Caki2 (cell line): ENCODE data around the gene WDR82. TPM values are rescaled to one million over a fixed set of nuclear protein-coding genes. Genes with fewer than 3 reads are reported as not detected.

ENCODE experiments used
- DNase-seq: peaks from one replicate; pipeline ENCODE4 v3.0.0-alpha.2; 2015; ENCODE audit warnings: low read depth
- in situ Hi-C: cut with HindIII; loops from 2 replicates; pipeline ENCODE4 v1.10.0; 2016; ENCODE audit warnings: low sequenced_read_pairs, low pct_unique_long_range_greater_than_20kb, mixed read lengths
- total RNA-seq: library from RNA; depleted of rRNA; stranded (reverse); fragments of >200 nt; shearing (Covaris generic); gene quantifications from 2 replicates; pipeline ENCODE4 v1.2.3, GENCODE V29; 2014; ENCODE audit warnings: low replicate concordance

WDR82 gene
- total RNA-seq, 1 experiment from 2014 or later, result 35.1 TPM

DNA sequence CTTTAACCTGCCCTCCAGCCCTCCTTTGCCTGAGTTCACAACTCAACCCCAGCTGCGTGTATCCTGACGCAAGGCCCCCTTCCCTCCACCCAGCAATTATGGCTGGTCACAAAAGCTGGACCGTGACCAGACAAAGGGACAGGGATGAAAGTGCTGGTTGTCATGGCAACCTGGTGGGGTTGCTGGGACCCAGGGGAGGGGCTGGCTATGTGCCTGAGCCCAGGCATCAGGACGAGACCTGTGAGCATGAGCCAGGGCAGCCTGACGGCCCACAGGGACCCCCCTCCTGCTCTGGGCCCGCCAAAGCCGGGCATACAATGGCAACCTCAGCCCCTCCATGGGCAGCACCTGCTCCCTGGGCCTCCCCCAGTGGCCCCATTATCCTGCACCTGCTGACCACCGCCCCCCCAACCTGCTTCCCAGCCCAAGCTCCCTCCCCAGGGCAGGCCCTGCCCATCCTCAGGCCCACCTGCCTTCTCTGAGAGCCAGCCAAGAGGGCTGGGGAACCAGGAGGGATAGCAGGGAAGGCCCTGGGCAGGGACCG is 33.2 kb upstream of the WDR82 start:
- in situ Hi-C loops, result no loop called here
- no peak for DNase-seq

DNA sequence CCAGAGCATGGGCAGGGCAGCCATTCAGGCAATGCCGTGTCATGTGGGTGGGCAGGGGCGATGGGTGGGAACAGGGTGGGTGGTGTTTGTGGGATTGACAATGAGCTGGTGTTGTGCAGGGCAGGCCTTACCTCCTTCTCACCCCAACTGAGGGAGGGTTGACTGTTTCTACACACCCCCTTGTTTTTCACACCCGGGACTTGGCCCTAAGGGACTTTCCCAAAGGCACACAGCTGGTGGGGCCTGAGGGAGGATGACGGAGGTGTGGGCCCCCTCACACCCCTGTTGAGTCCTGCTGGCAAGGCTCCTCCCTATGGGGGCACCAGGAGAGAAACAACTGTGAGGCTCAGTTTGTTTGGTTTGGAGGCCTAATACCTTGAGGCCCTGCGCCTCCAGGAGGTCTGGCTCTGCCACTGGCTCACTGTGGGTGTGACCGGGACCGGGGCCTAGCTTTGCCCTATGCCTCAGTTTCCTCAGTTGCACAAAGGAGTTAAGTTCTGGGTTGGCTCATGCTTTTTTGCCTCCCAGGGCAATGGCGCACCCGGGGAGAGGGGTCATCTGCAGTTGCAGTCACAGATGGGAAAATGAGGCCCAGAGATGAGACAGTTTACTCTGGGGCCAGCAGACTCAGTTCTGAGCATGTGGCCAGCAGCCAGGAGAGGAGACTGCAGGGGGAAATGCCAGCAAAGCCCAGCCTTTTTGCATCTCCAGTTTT is 32.6 kb upstream of the WDR82 start:
- in situ Hi-C loops, result no loop called here
- no peak for DNase-seq

- in situ Hi-C loops, result no loop called here
- no peak for DNase-seq
Observed at GRCh38 chr3:52308308-52308707, 29.9 kb upstream of the WDR82 start.

DNA sequence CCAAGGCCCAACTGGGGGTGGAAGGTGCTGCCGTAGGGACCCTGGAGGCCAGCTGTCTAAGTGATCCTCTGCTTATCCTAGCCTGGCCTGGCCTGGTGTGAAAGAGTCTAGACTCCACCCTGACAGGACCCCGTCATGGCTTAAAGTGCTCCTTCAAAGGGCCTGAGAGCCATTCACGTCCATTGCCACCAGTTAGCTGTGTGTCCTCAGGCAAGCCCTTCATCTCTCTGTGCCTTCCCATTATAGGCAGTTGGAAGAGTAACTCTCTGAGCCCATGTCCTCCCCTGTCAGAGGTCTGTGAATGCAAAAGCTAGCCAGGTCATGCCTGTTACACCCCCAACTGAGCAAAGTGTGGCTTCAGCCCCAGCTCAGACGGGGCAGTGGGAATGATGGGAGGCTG is 28.5 kb upstream of the WDR82 start:
- in situ Hi-C loops, result no loop called here
- DNase-seq, result no peak

- DNase-seq, result no peak
- in situ Hi-C loops, result no loop called here
Observed at GRCh38 chr3:52305926-52306325, 27.5 kb upstream of the WDR82 start.

DNA sequence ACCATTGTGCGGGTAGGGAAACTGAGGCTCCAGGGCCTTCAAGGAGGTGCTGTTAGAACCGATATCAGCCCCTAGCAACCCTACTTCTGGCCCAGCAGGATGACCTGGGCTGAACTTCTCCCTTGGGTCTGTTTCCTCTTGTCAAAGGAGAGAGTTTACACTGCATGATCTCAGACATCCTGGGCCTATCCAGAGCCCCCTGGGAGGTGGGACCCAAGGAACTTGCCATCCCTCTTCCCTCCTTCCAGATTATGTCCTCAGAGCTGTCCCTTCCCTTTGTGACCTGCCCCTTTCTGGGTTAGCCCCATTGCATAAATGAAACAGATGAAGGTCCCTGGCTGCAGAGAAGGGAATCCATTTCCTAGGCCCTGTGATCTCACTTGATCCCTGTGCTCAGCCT is 25.4 kb upstream of the WDR82 start:
- no peak for DNase-seq
- in situ Hi-C loops, result no loop called here

GRCh38 chr3:52302426-52303145 is 24.1 kb upstream of the WDR82 start:
- no peak for DNase-seq

GRCh38 chr3:52299879-52300611 is 21.6 kb upstream of the WDR82 start:
- peak; percentile 65 for DNase-seq
- in situ Hi-C loops, result no loop called here

More at GRCh38 chr3:52302426-52303145, 24.1 kb upstream of the WDR82 start:
- in situ Hi-C loops, result no loop called here

GRCh38 chr3:52299247-52299878 is 20.9 kb upstream of the WDR82 start:
- no peak for DNase-seq
- in situ Hi-C loops, result no loop called here

GRCh38 chr3:52298149-52299098 is 20.0 kb upstream of the WDR82 start:
- DNase-seq, result no peak

DNA sequence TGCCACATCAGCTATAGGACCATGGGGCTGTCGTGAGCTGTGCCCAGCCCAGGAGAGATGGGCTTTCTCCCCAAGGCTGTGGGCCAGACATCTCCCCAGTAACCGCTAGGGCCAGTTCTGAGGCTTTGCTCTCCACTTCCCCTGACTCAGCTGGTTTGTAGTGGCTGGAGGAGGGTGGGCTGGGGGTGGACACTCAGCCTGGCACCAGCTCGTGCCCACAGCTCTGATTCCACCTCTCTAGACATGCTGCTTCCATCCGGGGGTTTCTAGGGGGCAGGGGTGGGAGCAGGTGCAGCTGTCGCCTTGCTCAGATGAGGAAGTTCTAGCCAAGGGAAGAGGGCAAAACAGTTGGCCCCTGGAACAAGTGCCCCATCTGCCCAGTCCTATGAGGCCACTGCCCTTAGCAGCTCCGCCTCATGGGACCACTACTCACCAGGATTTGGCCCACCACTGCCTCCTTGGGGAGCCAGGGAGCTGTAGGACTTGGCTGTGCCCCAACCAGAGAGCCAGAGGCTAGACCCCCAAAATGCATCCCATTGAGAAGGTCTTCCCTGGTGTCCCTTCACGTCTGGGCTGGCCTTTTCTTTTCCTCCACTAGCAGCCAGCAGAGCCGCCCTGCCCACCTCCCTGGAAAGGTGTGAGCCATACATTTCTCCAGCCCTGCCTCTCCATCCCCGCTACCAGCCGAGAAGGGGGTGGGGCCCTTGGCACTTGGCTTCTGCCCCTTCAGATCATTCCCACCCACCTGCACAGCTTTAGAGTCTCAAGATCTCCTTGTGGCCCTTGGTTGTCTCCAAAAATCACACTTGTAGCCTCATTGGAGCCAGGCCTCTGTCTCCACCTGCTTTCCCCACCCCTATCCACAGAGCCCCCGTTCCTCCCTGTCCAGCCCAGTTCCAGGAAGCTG is 19.0 kb upstream of the WDR82 start:
- in situ Hi-C loops, result no loop called here

More at GRCh38 chr3:52298149-52299098, 20.0 kb upstream of the WDR82 start:
- in situ Hi-C loops, result no loop called here

DNA sequence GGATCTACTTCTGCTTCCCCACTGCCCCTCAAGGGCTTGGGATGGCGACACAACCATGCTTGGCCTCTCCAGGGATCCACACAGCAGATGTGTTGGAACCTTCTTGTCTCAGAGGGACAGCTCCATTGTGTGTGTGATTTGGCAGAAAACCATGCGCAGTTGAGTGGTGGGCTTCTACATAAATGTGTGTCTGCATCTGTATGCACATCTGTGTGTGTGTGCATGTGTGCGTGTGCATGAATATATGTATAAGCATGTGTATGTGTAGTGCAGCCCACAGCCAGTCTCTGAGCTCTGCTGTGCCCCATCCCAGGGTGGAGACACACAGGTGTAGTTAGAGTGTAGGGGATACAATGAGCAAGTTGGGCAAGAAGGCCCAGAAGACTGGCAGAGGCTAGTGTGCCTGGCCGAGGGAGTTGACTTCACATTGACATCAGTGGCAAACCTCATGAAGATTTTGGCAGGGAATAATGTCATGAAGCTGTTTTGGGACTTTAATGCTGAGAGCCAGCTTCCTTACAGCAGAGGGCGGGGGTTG is 17.3 kb upstream of the WDR82 start:
- DNase-seq, result no peak
- in situ Hi-C loops, result no loop called here

More for the DNA sequence above, 19.0 kb upstream of the WDR82 start:
- DNase-seq, result no peak

GRCh38 chr3:52294320-52295150 is 16.1 kb upstream of the WDR82 start:
- DNase-seq, result no peak
- in situ Hi-C loops, result no loop called here

- no peak for DNase-seq
- in situ Hi-C loops, result no loop called here
Observed at GRCh38 chr3:52293491-52294319, 15.3 kb upstream of the WDR82 start.
